Upper lobe of right lung (tissue), 1 donor: Measurements from ENCODE around the gene UQCC2. TPM values are rescaled to one million over a fixed set of nuclear protein-coding genes. Genes with fewer than 3 reads are reported as not detected.

Source experiments
- ATAC-seq: fragments of 200-7000 bp; cut with Tn5 transposase; one replicate; pipeline ENCODE4 v1.9.1; 2020; ENCODE audit warnings: mild to moderate bottlenecking, moderate library complexity
- DNase-seq: peaks from one replicate; pipeline ENCODE4 v3.0.0-alpha.2; 2020
- H3K27ac ChIP-seq: fragments of 200-600 bp; one replicate; pipeline ENCODE4 v1.8.0; 2022
- H3K27me3 ChIP-seq: fragments of 200-600 bp; one replicate; pipeline ENCODE4 v1.8.0; 2022; ENCODE audit warnings: mild to moderate bottlenecking
- H3K36me3 ChIP-seq: fragments of 200-600 bp; one replicate; pipeline ENCODE4 v1.8.0; 2022
- H3K4me1 ChIP-seq: fragments of 200-600 bp; one replicate; pipeline ENCODE4 v1.8.0; 2022
- H3K4me3 ChIP-seq: fragments of 200-600 bp; one replicate; pipeline ENCODE4 v1.8.0; 2022; ENCODE audit warnings: mild to moderate bottlenecking
- H3K9me3 ChIP-seq: fragments of 200-600 bp; one replicate; pipeline ENCODE4 v1.8.0; 2022
- CTCF ChIP-seq: fragments of 200-600 bp; IDR thresholded peaks from one replicate; pipeline ENCODE4 v1.8.0; 2022; ENCODE audit warnings: antibody characterized with exemption
- intact Hi-C: fragments of 100-400 bp; cut with DNase I; formaldehyde crosslinking; loops from one replicate; pipeline ENCODE4 v1.11.0; 2022
- long read RNA-seq: library from polyadenylated mRNA; unstranded; transcript quantifications from one replicate; pipeline ENCODE4 v2.0.0, GENCODE V29; 2021
- total RNA-seq: library from RNA; stranded (reverse); fragmentation: NEBNext Ultra II Directional; extraction: Animal tissue kit (Norgen Biotek cat#: 25700); gene quantifications from one replicate; pipeline ENCODE4 v1.2.1, GENCODE V29; 2021
- donor health status: DM: no; HTN: yes; CAD: no; lungs with severe emphysema.

UQCC2 gene
- total RNA-seq: 40.6 TPM
- long read RNA-seq, full-length matches to known transcripts: 20 of 27 reads
- long read RNA-seq, partial matches to known transcripts: 3 of 27 reads
- long read RNA-seq, other reads (novel, unspliced or antisense): 4 of 27 reads

- ATAC-seq: peak; percentile 99
Measured at GRCh38 chr6:33711140-33712129, at the start of gene UQCC2. TSS of gene UQCC2 (minus strand) at chr6:33711700. CDS start at chr6:33711686, 14 bp downstream.

DNA sequence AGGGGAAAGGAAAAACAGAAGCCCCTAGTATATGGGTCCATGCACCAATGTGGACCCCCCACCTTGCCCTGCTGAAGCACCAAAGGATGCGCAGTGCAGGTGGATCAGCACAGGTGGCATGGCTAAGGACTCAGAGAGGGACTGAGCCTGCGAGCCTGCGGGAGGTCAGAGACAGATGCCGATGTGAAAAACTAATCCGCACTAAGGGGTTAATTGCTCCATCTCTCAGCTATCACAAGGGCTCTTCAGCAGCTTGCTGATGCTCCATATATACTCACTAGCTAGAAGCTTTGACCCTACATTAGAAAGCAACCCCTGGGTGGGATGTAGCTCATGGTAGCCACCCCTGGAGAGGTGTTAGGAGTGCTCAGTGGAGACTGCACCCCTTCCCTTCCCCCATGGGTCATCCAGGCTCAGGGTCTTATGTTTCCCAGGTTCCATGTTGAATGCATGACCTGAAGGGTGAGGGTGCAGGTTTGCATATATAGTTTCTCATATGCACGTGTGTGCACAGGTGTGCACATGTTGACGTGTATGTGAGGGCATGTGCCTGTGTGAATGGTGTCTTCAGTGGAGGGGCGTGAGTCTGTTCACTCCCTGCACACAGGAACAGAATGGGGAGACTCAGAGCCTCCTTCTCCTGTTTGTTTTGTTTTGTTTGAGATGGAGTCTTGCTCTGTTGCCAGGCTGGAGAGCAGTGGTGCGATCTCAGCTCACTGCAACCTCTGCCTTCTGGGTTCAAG, 48.6 kb upstream of the UQCC2 start:
- H3K9me3 ChIP-seq: no peaks in the 10 kb centered on the region
- H3K36me3 ChIP-seq: no peaks in the 10 kb centered on the region
- ATAC-seq: no peak
- no peak for TF ChIP-seq CTCF
- peaks cover 8% of the 10 kb centered on the region for H3K4me1 ChIP-seq
- DNase-seq: no peak
- H3K27me3 ChIP-seq: no peaks in the 10 kb centered on the region
- H3K4me3 ChIP-seq: no peak overlapping the region
- H3K27ac ChIP-seq: no peak overlapping the region
- intact Hi-C loops: no loop called here

More at GRCh38 chr6:33711140-33712129, at the start of gene UQCC2:
- no peaks in the 10 kb centered on the region for H3K9me3 ChIP-seq
- peaks cover 8% of the 10 kb centered on the region for H3K4me1 ChIP-seq
- H3K36me3 ChIP-seq: no peaks in the 10 kb centered on the region
- peak within 1 kb of the TSS; percentile 79 for H3K27ac ChIP-seq
- H3K4me3 ChIP-seq: peak within 1 kb of the TSS; percentile 67
- DNase-seq: peak; percentile 99
- intact Hi-C loops: no loop called here
- peak; percentile 69 for TF ChIP-seq CTCF
- H3K27me3 ChIP-seq: no peaks in the 10 kb centered on the region

GRCh38 chr6:33758815-33759216, 47.3 kb upstream of the UQCC2 start:
- Histone ChIP-seq H3K4me3 (no peak overlapping the region), H3K36me3 (no peaks in the 10 kb centered on the region), H3K27ac (no peak overlapping the region), H3K4me1 (peaks cover 8% of the 10 kb centered on the region), H3K9me3 (no peaks in the 10 kb centered on the region), H3K27me3 (no peaks in the 10 kb centered on the region)
- no peak for TF ChIP-seq CTCF
- ATAC-seq (no peak), DNase-seq (no peak)
- intact Hi-C loops: no loop called here

DNA sequence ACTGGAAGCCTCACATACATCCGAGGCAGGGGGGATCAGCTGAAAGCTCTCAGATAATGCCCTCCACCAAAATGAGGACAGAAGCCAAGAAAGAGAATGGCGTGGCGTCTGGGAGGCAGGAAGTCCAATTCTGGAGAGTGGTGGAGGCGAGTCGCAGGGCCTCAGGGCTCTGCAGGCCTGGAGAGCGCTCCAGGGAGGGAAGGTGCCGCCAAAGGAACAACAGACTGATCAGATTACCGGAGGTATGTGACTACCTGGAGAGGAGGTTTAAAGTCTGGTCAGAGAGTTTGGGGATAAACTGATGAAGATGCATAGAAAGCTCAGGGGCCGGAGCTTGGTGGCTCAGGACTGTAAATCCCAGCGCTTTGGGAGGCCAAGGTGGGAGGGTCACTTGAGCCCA, 46.4 kb upstream of the UQCC2 start:
- no peak for ATAC-seq
- Histone ChIP-seq H3K36me3 (no peaks in the 10 kb centered on the region), H3K27me3 (no peaks in the 10 kb centered on the region), H3K4me1 (peaks cover 8% of the 10 kb centered on the region), H3K4me3 (no peak overlapping the region), H3K27ac (no peak overlapping the region), H3K9me3 (no peaks in the 10 kb centered on the region)
- intact Hi-C loops: no loop called here
- no peak for DNase-seq
- no peak for TF ChIP-seq CTCF

DNA sequence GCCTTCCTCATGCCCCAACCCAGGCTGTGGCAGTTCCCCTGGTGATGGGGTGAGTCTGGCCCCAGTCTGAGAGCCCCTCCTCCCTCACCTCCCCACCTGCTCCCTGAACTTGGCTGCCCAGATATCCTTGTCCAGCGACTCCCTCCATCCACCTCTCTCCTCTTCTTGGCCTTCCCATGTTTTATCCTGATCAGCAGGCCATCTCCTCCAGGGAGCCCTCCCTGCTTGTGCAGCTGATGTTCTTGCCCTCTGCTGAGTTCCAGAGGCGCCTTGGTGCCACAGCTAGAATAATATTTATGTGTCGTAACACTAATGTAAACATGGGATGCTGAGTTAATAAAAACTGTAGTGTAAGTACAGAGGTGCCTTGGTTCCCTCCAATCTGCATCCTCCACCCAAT, 45.6 kb upstream of the UQCC2 start:
- Histone ChIP-seq H3K9me3 (no peaks in the 10 kb centered on the region), H3K4me1 (peaks cover 8% of the 10 kb centered on the region), H3K27ac (no peak overlapping the region), H3K27me3 (no peaks in the 10 kb centered on the region), H3K4me3 (no peak overlapping the region), H3K36me3 (no peaks in the 10 kb centered on the region)
- ATAC-seq: no peak
- no peak for TF ChIP-seq CTCF
- intact Hi-C loops: no loop called here
- DNase-seq: no peak
